Measurements from ENCODE around the gene MYO18B. TPM values are rescaled to one million over a fixed set of nuclear protein-coding genes. Genes with fewer than 3 reads are reported as not detected.

The MYO18B gene
- total RNA-seq, 1 donor, result 0.31 TPM

Other genes with a start within 250 kb of the MYO18B start
- 21.0 TPM for gene GRK3, start 177.5 kb upstream of the MYO18B start, total RNA-seq

Measured in mononuclear cell (primary cell).